ENCODE data around the gene TBC1D2.

TBC1D2 gene

DNA sequence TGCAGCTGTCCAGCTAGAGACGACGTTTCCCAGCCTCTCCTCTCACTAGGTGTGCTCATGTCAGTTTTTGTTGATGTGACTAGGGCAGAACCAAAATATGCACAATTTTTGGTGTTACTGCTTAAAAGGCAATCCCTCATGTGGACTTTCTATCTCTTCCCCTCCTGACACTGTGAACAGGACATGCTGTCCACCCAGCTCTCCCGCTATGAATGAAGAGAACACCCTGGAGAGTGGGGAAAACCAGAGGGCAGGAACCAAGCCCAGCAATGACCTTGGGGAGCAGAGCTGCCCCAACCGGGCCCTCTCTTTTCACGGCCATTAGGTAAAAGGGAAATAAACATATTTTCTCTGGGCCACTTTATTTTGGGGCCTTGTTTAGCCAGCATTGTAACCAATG is 46.7 kb upstream of the TBC1D2 start:
- no CpG with 5 or more reads among the region's 5 CpGs for WGBS, 2 donors (ENCODE audit: extremely low coverage in 2 of 2, insufficient read length in 2 of 2, insufficient replicate concordance in 1 of 2)
- Histone ChIP-seq H3K14ac (ENCODE audit: low read length) (no peak overlapping the region), H3K27me3 (ENCODE audit: control insufficient read depth in 3 of 3, insufficient read depth in 3 of 3, low read depth in 1 of 3, low read length in 3 of 3) (peaks cover 0 to 10% (median 0%) of the 10 kb centered on the region in 3 experiments), H3K18ac (ENCODE audit: low read length) (no peak overlapping the region), H2AFZ (ENCODE audit: low read length) (no peak overlapping the region), H3K4ac (ENCODE audit: low read length) (no peak overlapping the region), H3K9me3 (replicated peaks in 1 of 2; ENCODE audit: control insufficient read depth in 2 of 2, insufficient read depth in 1 of 2, low read depth in 1 of 2, low read length in 2 of 2) (no peaks in the 10 kb centered on the region), H2BK15ac (ENCODE audit: low read length) (no peak overlapping the region), H4K8ac (ENCODE audit: low read depth, low read length) (no peak overlapping the region), H2BK120ac (ENCODE audit: low read depth, low read length) (no peak overlapping the region), H2BK12ac (ENCODE audit: low read length) (no peak overlapping the region), H3K4me1 (ENCODE audit: control insufficient read depth in 2 of 2, insufficient read depth in 1 of 2, low read depth in 1 of 2, low read length in 2 of 2) (peaks cover 0 to 9% of the 10 kb centered on the region in 2 donors), H3K27ac (replicated peaks; ENCODE audit: low read length) (no peak overlapping the region), H3K23ac (ENCODE audit: low read depth, low read length, poor library complexity) (no peak overlapping the region), H3K79me1 (ENCODE audit: low read depth, low read length) (no peaks in the 10 kb centered on the region), H4K91ac (ENCODE audit: low read depth, low read length, poor library complexity) (no peak overlapping the region), H2BK5ac (ENCODE audit: low read length) (no peak overlapping the region), H3K4me3 (ENCODE audit: low read length in 2 of 2) (no peak overlapping the region), H3K4me2 (ENCODE audit: insufficient read depth, low read length, poor library complexity, severe bottlenecking) (no peak overlapping the region), H2AK5ac (ENCODE audit: low read depth, low read length) (no peak overlapping the region), H3K36me3 (replicated peaks in 1 of 2; ENCODE audit: control insufficient read depth in 2 of 2, insufficient read depth in 2 of 2, low read length in 2 of 2) (no peaks in the 10 kb centered on the region), H3K9ac (ENCODE audit: low read depth, low read length, poor library complexity) (no peak overlapping the region)
- no peak for DNase-seq (ENCODE audit: low spot score)

DNA sequence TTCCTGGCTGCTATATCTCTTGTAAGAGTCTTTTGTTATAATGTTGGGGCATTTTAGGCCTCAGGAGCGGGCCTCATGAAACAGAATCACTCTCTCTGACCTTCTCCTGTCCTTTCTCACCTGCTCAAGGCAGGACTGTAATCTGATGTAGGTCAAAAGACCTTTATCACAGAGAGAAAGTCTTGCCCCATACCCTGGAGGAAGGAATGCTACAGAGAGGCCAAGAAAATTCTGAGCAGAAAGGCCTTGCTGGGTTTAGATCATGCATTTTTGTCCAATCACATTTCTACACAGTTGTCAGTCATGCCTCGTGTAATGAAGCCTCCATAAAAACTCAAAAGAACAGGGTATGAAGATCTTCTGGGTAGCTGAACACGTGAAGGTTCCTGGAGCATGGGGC is 45.2 kb upstream of the TBC1D2 start:
- no peak overlapping the region for H3K4me3 ChIP-seq (ENCODE audit: low read length in 2 of 2)
- no peak overlapping the region for H3K14ac ChIP-seq (ENCODE audit: low read length)
- H3K79me1 ChIP-seq (ENCODE audit: low read depth, low read length): no peaks in the 10 kb centered on the region
- WGBS, 2 donors (ENCODE audit: extremely low coverage in 2 of 2, insufficient read length in 2 of 2, insufficient replicate concordance in 1 of 2): no CpG with 5 or more reads among the region's 3 CpGs
- no peak overlapping the region for H3K18ac ChIP-seq (ENCODE audit: low read length)
- DNase-seq (ENCODE audit: low spot score): no peak
- no peak overlapping the region for H2AK5ac ChIP-seq (ENCODE audit: low read depth, low read length)
- no peak overlapping the region for H2BK15ac ChIP-seq (ENCODE audit: low read length)
- H2BK5ac ChIP-seq (ENCODE audit: low read length): no peak overlapping the region
- no peaks in the 10 kb centered on the region for H3K27me3 ChIP-seq (ENCODE audit: control insufficient read depth in 3 of 3, insufficient read depth in 3 of 3, low read depth in 1 of 3, low read length in 3 of 3)
- no peak overlapping the region for H2AFZ ChIP-seq (ENCODE audit: low read length)
- H2BK120ac ChIP-seq (ENCODE audit: low read depth, low read length): no peak overlapping the region
- H3K4me1 ChIP-seq (ENCODE audit: control insufficient read depth in 2 of 2, insufficient read depth in 1 of 2, low read depth in 1 of 2, low read length in 2 of 2): peaks cover 0 to 9% of the 10 kb centered on the region in 2 donors
- no peak overlapping the region for H3K23ac ChIP-seq (ENCODE audit: low read depth, low read length, poor library complexity)
- H3K9ac ChIP-seq (ENCODE audit: low read depth, low read length, poor library complexity): no peak overlapping the region
- H4K91ac ChIP-seq (ENCODE audit: low read depth, low read length, poor library complexity): no peak overlapping the region
- no peaks in the 10 kb centered on the region for H3K36me3 ChIP-seq (replicated peaks in 1 of 2; ENCODE audit: control insufficient read depth in 2 of 2, insufficient read depth in 2 of 2, low read length in 2 of 2)
- H3K9me3 ChIP-seq (replicated peaks in 1 of 2; ENCODE audit: control insufficient read depth in 2 of 2, insufficient read depth in 1 of 2, low read depth in 1 of 2, low read length in 2 of 2): no peaks in the 10 kb centered on the region
- no peak overlapping the region for H3K4me2 ChIP-seq (ENCODE audit: insufficient read depth, low read length, poor library complexity, severe bottlenecking)
- H3K27ac ChIP-seq (replicated peaks; ENCODE audit: low read length): no peak overlapping the region
- H2BK12ac ChIP-seq (ENCODE audit: low read length): no peak overlapping the region
- H4K8ac ChIP-seq (ENCODE audit: low read depth, low read length): no peak overlapping the region
- H3K4ac ChIP-seq (ENCODE audit: low read length): no peak overlapping the region

DNA sequence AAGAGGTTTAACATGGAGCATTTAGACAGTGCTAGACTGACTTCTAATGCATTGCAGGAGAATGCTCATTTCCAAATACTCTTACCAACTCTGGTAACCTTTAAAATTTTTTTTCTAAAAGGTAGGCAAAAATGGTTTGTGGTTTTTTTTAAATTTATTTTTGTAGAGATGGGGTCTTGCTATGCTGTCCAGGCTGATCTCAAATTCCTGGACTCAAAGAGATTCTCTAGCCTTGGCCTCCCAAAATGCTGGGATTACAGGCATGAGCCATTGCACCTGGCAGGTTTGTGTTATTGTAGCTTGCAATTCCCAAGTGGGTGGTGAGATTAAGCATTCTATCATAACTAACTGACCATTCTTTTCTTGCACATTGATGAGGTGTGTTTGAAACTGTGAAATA is 43.0 kb upstream of the TBC1D2 start:
- Histone ChIP-seq H2AK5ac (ENCODE audit: low read depth, low read length) (no peak overlapping the region), H3K9me3 (replicated peaks in 1 of 2; ENCODE audit: control insufficient read depth in 2 of 2, insufficient read depth in 1 of 2, low read depth in 1 of 2, low read length in 2 of 2) (no peaks in the 10 kb centered on the region), H3K27me3 (ENCODE audit: control insufficient read depth in 3 of 3, insufficient read depth in 3 of 3, low read depth in 1 of 3, low read length in 3 of 3) (peaks cover 0 to 3% (median 0%) of the 10 kb centered on the region in 3 experiments), H2AFZ (ENCODE audit: low read length) (no peak overlapping the region), H3K4me1 (ENCODE audit: control insufficient read depth in 2 of 2, insufficient read depth in 1 of 2, low read depth in 1 of 2, low read length in 2 of 2) (peaks cover 0 to 1% of the 10 kb centered on the region in 2 donors), H3K14ac (ENCODE audit: low read length) (no peak overlapping the region), H3K23ac (ENCODE audit: low read depth, low read length, poor library complexity) (no peak overlapping the region), H3K36me3 (replicated peaks in 1 of 2; ENCODE audit: control insufficient read depth in 2 of 2, insufficient read depth in 2 of 2, low read length in 2 of 2) (no peaks in the 10 kb centered on the region), H2BK5ac (ENCODE audit: low read length) (no peak overlapping the region), H3K27ac (replicated peaks; ENCODE audit: low read length) (no peak overlapping the region), H2BK120ac (ENCODE audit: low read depth, low read length) (no peak overlapping the region), H3K18ac (ENCODE audit: low read length) (no peak overlapping the region), H3K4ac (ENCODE audit: low read length) (no peak overlapping the region), H3K79me1 (ENCODE audit: low read depth, low read length) (no peaks in the 10 kb centered on the region), H3K4me3 (ENCODE audit: low read length in 2 of 2) (no peak overlapping the region), H3K9ac (ENCODE audit: low read depth, low read length, poor library complexity) (no peak overlapping the region), H4K8ac (ENCODE audit: low read depth, low read length) (no peak overlapping the region), H2BK15ac (ENCODE audit: low read length) (no peak overlapping the region), H4K91ac (ENCODE audit: low read depth, low read length, poor library complexity) (no peak overlapping the region), H3K4me2 (ENCODE audit: insufficient read depth, low read length, poor library complexity, severe bottlenecking) (no peak overlapping the region), H2BK12ac (ENCODE audit: low read length) (no peak overlapping the region)
- no peak for DNase-seq (ENCODE audit: low spot score)

DNA sequence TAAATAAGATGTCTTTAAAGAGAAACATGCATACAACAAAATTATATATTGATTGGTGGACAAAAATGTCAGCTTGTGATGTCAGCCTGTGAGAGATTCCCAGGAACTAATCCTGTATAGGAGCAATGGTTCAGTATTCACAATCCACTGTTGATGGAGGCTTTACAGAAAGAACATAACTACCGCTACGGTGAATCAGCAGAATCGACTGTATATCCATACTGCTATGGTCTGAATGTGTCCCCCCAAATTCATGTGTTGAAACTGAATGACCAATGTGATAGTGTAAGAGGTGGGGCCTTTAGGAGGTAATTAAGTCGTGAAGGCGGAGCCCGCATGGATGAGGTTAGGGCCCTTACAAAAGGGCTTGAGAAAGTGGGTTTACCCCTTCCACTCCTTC is 40.4 kb upstream of the TBC1D2 start:
- H3K27ac ChIP-seq (replicated peaks; ENCODE audit: low read length): no peak overlapping the region
- H3K4me3 ChIP-seq (ENCODE audit: low read length in 2 of 2): no peak overlapping the region
- H2BK15ac ChIP-seq (ENCODE audit: low read length): no peak overlapping the region
- no peak overlapping the region for H3K4ac ChIP-seq (ENCODE audit: low read length)
- H4K8ac ChIP-seq (ENCODE audit: low read depth, low read length): no peak overlapping the region
- no peaks in the 10 kb centered on the region for H3K79me1 ChIP-seq (ENCODE audit: low read depth, low read length)
- H3K9me3 ChIP-seq (replicated peaks in 1 of 2; ENCODE audit: control insufficient read depth in 2 of 2, insufficient read depth in 1 of 2, low read depth in 1 of 2, low read length in 2 of 2): peaks cover 0 to 2% of the 10 kb centered on the region in 2 donors
- no peak overlapping the region for H3K14ac ChIP-seq (ENCODE audit: low read length)
- peaks cover 0 to 13% (median 0%) of the 10 kb centered on the region in 3 experiments for H3K27me3 ChIP-seq (ENCODE audit: control insufficient read depth in 3 of 3, insufficient read depth in 3 of 3, low read depth in 1 of 3, low read length in 3 of 3)
- DNase-seq (ENCODE audit: low spot score): no peak
- H3K18ac ChIP-seq (ENCODE audit: low read length): no peak overlapping the region
- H3K4me1 ChIP-seq (ENCODE audit: control insufficient read depth in 2 of 2, insufficient read depth in 1 of 2, low read depth in 1 of 2, low read length in 2 of 2): peaks cover 0 to 3% of the 10 kb centered on the region in 2 donors
- H2BK5ac ChIP-seq (ENCODE audit: low read length): no peak overlapping the region
- WGBS, 2 donors (ENCODE audit: extremely low coverage in 2 of 2, insufficient read length in 2 of 2, insufficient replicate concordance in 1 of 2): no CpG with 5 or more reads among the region's 6 CpGs
- H3K36me3 ChIP-seq (replicated peaks in 1 of 2; ENCODE audit: control insufficient read depth in 2 of 2, insufficient read depth in 2 of 2, low read length in 2 of 2): no peaks in the 10 kb centered on the region
- no peak overlapping the region for H3K9ac ChIP-seq (ENCODE audit: low read depth, low read length, poor library complexity)
- no peak overlapping the region for H2AK5ac ChIP-seq (ENCODE audit: low read depth, low read length)
- H2BK120ac ChIP-seq (ENCODE audit: low read depth, low read length): no peak overlapping the region
- no peak overlapping the region for H3K23ac ChIP-seq (ENCODE audit: low read depth, low read length, poor library complexity)
- no peak overlapping the region for H2AFZ ChIP-seq (ENCODE audit: low read length)
- no peak overlapping the region for H2BK12ac ChIP-seq (ENCODE audit: low read length)
- no peak overlapping the region for H4K91ac ChIP-seq (ENCODE audit: low read depth, low read length, poor library complexity)
- no peak overlapping the region for H3K4me2 ChIP-seq (ENCODE audit: insufficient read depth, low read length, poor library complexity, severe bottlenecking)
